ENCODE measurements around the gene ATL3.
"Not testable (repeated sequence)": the region's sequence is repeated elsewhere in the genome, so short reads cannot be mapped to it uniquely, and the experiment has no call there.

The ATL3 gene

GRCh38 chr11:63652671-63653070 is 18.5 kb downstream of the ATL3 start:
- TF ChIP-seq CTCF (IDR thresholded peaks at IDR 0.05; ENCODE audit: insufficient read depth, low read depth, low read length, missing control alignments), result no peak
- DNase-seq (ENCODE audit: low read depth), result no peak
- no peak overlapping the region for H3K4me3 ChIP-seq (ENCODE audit: low read depth, low read length)

- TF ChIP-seq CTCF (IDR thresholded peaks at IDR 0.05; ENCODE audit: insufficient read depth, low read depth, low read length, missing control alignments), result no peak
- DNase-seq (ENCODE audit: low read depth), result no peak
- no peak overlapping the region for H3K4me3 ChIP-seq (ENCODE audit: low read depth, low read length)
These were observed 28.0 kb downstream of the ATL3 start for GRCh38 chr11:63643205-63643604.

- DNase-seq (ENCODE audit: low read depth), result no peak
- H3K4me3 ChIP-seq (ENCODE audit: low read depth, low read length), result no peak overlapping the region
- no peak for TF ChIP-seq CTCF (IDR thresholded peaks at IDR 0.05; ENCODE audit: insufficient read depth, low read depth, low read length, missing control alignments)
These were observed 29.4 kb downstream of the ATL3 start for GRCh38 chr11:63641727-63642126.

- no peak for DNase-seq (ENCODE audit: low read depth)
- TF ChIP-seq CTCF (IDR thresholded peaks at IDR 0.05; ENCODE audit: insufficient read depth, low read depth, low read length, missing control alignments), result no peak
- H3K4me3 ChIP-seq (ENCODE audit: low read depth, low read length), result no peak overlapping the region
These were observed 31.9 kb downstream of the ATL3 start for GRCh38 chr11:63639199-63639832.

GRCh38 chr11:63638436-63638835 is 32.7 kb downstream of the ATL3 start:
- not testable (repeated sequence) for H3K4me3 ChIP-seq (ENCODE audit: low read depth, low read length); DNase-seq (ENCODE audit: low read depth)

GRCh38 chr11:63635762-63636465 is 35.3 kb downstream of the ATL3 start:
- TF ChIP-seq CTCF (IDR thresholded peaks at IDR 0.05; ENCODE audit: insufficient read depth, low read depth, low read length, missing control alignments), result peak; percentile 76
- no peak overlapping the region for H3K4me3 ChIP-seq (ENCODE audit: low read depth, low read length)
- peak; percentile 73 for DNase-seq (ENCODE audit: low read depth)

- no peak for DNase-seq (ENCODE audit: low read depth)
- no peak overlapping the region for H3K4me3 ChIP-seq (ENCODE audit: low read depth, low read length)
- TF ChIP-seq CTCF (IDR thresholded peaks at IDR 0.05; ENCODE audit: insufficient read depth, low read depth, low read length, missing control alignments), result no peak
These were observed 41.8 kb downstream of the ATL3 start for GRCh38 chr11:63629426-63629825.
